Activated naive CD4-positive, alpha-beta T cell treated with anti-CD3 and anti-CD28 coated beads for 36 hours (primary cell): ENCODE measurements around the gene SDC1. TPM values are rescaled to one million over a fixed set of nuclear protein-coding genes. Genes with fewer than 3 reads are reported as not detected.
"Not testable (repeated sequence)": the region's sequence is repeated elsewhere in the genome, so short reads cannot be mapped to it uniquely, and the experiment has no call there.

ENCODE experiments used
- CTCF ChIA-PET: fragments of 350-600 bp; sonication (Branson Sonifier 250); formaldehyde crosslinking; loops from one replicate; lab custom pipeline; 2021; ENCODE audit warnings: antibody characterized with exemption; lab: Charles Lee
- DNase-seq: peaks from one replicate; pipeline ENCODE4 v3.0.0-alpha.2; 2020
- H3K27ac Mint-ChIP-seq: one replicate; pipeline ENCODE4 v1.8.0; 2021; ENCODE audit warnings: mild to moderate bottlenecking, mixed read lengths
- H3K27me3 Mint-ChIP-seq: one replicate; pipeline ENCODE4 v1.8.0; 2021; ENCODE audit warnings: low read depth, mixed read lengths
- H3K36me3 Mint-ChIP-seq: one replicate; pipeline ENCODE4 v1.8.0; 2021; ENCODE audit warnings: low read depth, mixed read lengths
- H3K4me1 Mint-ChIP-seq: one replicate; pipeline ENCODE4 v1.8.0; 2021; ENCODE audit warnings: low read depth, mixed read lengths
- H3K4me3 Mint-ChIP-seq: one replicate; pipeline ENCODE4 v1.8.0; 2021; ENCODE audit warnings: mild to moderate bottlenecking, moderate library complexity, mixed read lengths
- H3K9me3 Mint-ChIP-seq: one replicate; pipeline ENCODE4 v1.8.0; 2021; ENCODE audit warnings: mixed read lengths
- intact Hi-C: fragments of 100-400 bp; cut with micrococcal nuclease; formaldehyde crosslinking; loops from one replicate; pipeline ENCODE4 v1.15.1; 2023
- total RNA-seq, 2 experiments: library from RNA; stranded (reverse); gene quantifications; one replicate each; pipeline ENCODE4 v1.2.3, GENCODE V29; 2021

Gene SDC1
- total RNA-seq, 2 experiments from 2014 or later = 0.67 TPM

GRCh38 chr2:20241973-20242726 lies 17.2 kb upstream of the SDC1 start:
- intact Hi-C loops = loop anchor here (5.0 kb wide), 1 partner anchor 400 kb away; no protein-coding TSS in a partner anchor
- H3K27ac Mint-ChIP-seq = no peak overlapping the region
- H3K36me3 Mint-ChIP-seq = peaks cover 8% of the 10 kb centered on the region
- H3K4me3 Mint-ChIP-seq = peak overlapping the region; percentile 50
- DNase-seq = peak; percentile 50
- no peaks in the 10 kb centered on the region for H3K9me3 Mint-ChIP-seq
- no peaks in the 10 kb centered on the region for H3K27me3 Mint-ChIP-seq
- CTCF ChIA-PET = interaction anchor here (0.7 to 2.1 kb wide), 5 partner anchors 14 to 181 kb away, joined by 3 to 4 read pairs (median 3); no protein-coding TSS in a partner anchor
- peaks cover 7% of the 10 kb centered on the region for H3K4me1 Mint-ChIP-seq

- not testable (repeated sequence) for H3K4me1 Mint-ChIP-seq, H3K9me3 Mint-ChIP-seq, H3K27ac Mint-ChIP-seq, H3K4me3 Mint-ChIP-seq, DNase-seq, H3K27me3 Mint-ChIP-seq, H3K36me3 Mint-ChIP-seq
- CTCF ChIA-PET = interaction anchor here (0.6 to 1.1 kb wide), 3 partner anchors 15 to 403 kb away, joined by 3 to 4 read pairs (median 4); no protein-coding TSS in a partner anchor
- intact Hi-C loops = loop anchor here (5.0 kb wide), 1 partner anchor 402 kb away; no protein-coding TSS in a partner anchor
These were observed 15.4 kb upstream of the SDC1 start for GRCh38 chr2:20240291-20240690.

- Mint-ChIP-seq H3K36me3 (no peaks in the 10 kb centered on the region), H3K9me3 (no peaks in the 10 kb centered on the region), H3K4me3 (no peak overlapping the region), H3K4me1 (peaks cover 1% of the 10 kb centered on the region), H3K27me3 (peaks cover 8% of the 10 kb centered on the region), H3K27ac (no peak overlapping the region)
- intact Hi-C loops = no loop called here
- no peak for DNase-seq
- CTCF ChIA-PET = no interaction called here
These were observed 11.6 kb upstream of the SDC1 start for GRCh38 chr2:20236496-20236895.

- CTCF ChIA-PET = no interaction called here
- Mint-ChIP-seq H3K9me3 (no peaks in the 10 kb centered on the region), H3K27ac (no peak overlapping the region), H3K4me3 (no peak overlapping the region), H3K27me3 (peaks cover 13% of the 10 kb centered on the region), H3K36me3 (no peaks in the 10 kb centered on the region), H3K4me1 (no peaks in the 10 kb centered on the region)
- no peak for DNase-seq
- intact Hi-C loops = no loop called here
These were observed 10.8 kb upstream of the SDC1 start for GRCh38 chr2:20235655-20236305.

GRCh38 chr2:20234597-20234996 lies 9.7 kb upstream of the SDC1 start:
- CTCF ChIA-PET = interaction anchor here (0.7 kb wide), 1 partner anchor 10 kb away, joined by 3 read pairs; no protein-coding TSS in a partner anchor
- H3K4me3 Mint-ChIP-seq, DNase-seq, H3K4me1 Mint-ChIP-seq, intact Hi-C loops, H3K9me3 Mint-ChIP-seq, H3K36me3 Mint-ChIP-seq, H3K27ac Mint-ChIP-seq: not testable (repeated sequence)
- H3K27me3 Mint-ChIP-seq = peaks cover 14% of the 10 kb centered on the region

GRCh38 chr2:20232837-20233207 lies 7.9 kb upstream of the SDC1 start:
- no peak overlapping the region for H3K27ac Mint-ChIP-seq
- H3K36me3 Mint-ChIP-seq = no peaks in the 10 kb centered on the region
- H3K4me1 Mint-ChIP-seq = no peaks in the 10 kb centered on the region
- H3K4me3 Mint-ChIP-seq = no peak overlapping the region
- CTCF ChIA-PET = no interaction called here
- peaks cover 18% of the 10 kb centered on the region for H3K27me3 Mint-ChIP-seq
- no peaks in the 10 kb centered on the region for H3K9me3 Mint-ChIP-seq
- intact Hi-C loops = no loop called here
- DNase-seq = no peak

- CTCF ChIA-PET = no interaction called here
- H3K27ac Mint-ChIP-seq = no peak overlapping the region
- DNase-seq = no peak
- H3K36me3 Mint-ChIP-seq = no peaks in the 10 kb centered on the region
- no peak overlapping the region for H3K4me3 Mint-ChIP-seq
- no peaks in the 10 kb centered on the region for H3K4me1 Mint-ChIP-seq
- intact Hi-C loops = no loop called here
- H3K27me3 Mint-ChIP-seq = peaks cover 23% of the 10 kb centered on the region
- H3K9me3 Mint-ChIP-seq = no peaks in the 10 kb centered on the region
These were observed 6.7 kb upstream of the SDC1 start for GRCh38 chr2:20231598-20232026.

GRCh38 chr2:20231159-20231558 lies 6.2 kb upstream of the SDC1 start:
- no peak for DNase-seq
- no peaks in the 10 kb centered on the region for H3K9me3 Mint-ChIP-seq
- H3K36me3 Mint-ChIP-seq = no peaks in the 10 kb centered on the region
- no peaks in the 10 kb centered on the region for H3K4me1 Mint-ChIP-seq
- intact Hi-C loops = no loop called here
- no peak overlapping the region for H3K27ac Mint-ChIP-seq
- CTCF ChIA-PET = no interaction called here
- peaks cover 24% of the 10 kb centered on the region for H3K27me3 Mint-ChIP-seq
- H3K4me3 Mint-ChIP-seq = no peak overlapping the region

- intact Hi-C loops = no loop called here
- Mint-ChIP-seq H3K9me3 (no peaks in the 10 kb centered on the region), H3K27ac (no peak overlapping the region), H3K27me3 (peaks cover 34% of the 10 kb centered on the region), H3K4me3 (no peak overlapping the region), H3K4me1 (peaks cover 6% of the 10 kb centered on the region), H3K36me3 (no peaks in the 10 kb centered on the region)
- CTCF ChIA-PET = interaction anchor here (0.8 kb wide), 1 partner anchor 10 kb away, joined by 3 read pairs; no protein-coding TSS in a partner anchor
- DNase-seq = no peak
These were observed 5.1 kb upstream of the SDC1 start for GRCh38 chr2:20230114-20230425.

GRCh38 chr2:20229322-20230113 lies 4.6 kb upstream of the SDC1 start:
- no peak for DNase-seq
- no peak overlapping the region for H3K4me3 Mint-ChIP-seq
- no peaks in the 10 kb centered on the region for H3K36me3 Mint-ChIP-seq
- intact Hi-C loops = loop anchor here (10.0 kb wide), 1 partner anchor 215 kb away; the partner anchor contains the start of gene MATN3
- peaks cover 34% of the 10 kb centered on the region for H3K27me3 Mint-ChIP-seq
- peaks cover 6% of the 10 kb centered on the region for H3K4me1 Mint-ChIP-seq
- no peak overlapping the region for H3K27ac Mint-ChIP-seq
- CTCF ChIA-PET = no interaction called here
- no peaks in the 10 kb centered on the region for H3K9me3 Mint-ChIP-seq

GRCh38 chr2:20227894-20228505 lies 3.1 kb upstream of the SDC1 start:
- no peak for DNase-seq
- Mint-ChIP-seq H3K27ac (no peak overlapping the region), H3K4me3 (no peak overlapping the region), H3K27me3 (peaks cover 34% of the 10 kb centered on the region), H3K4me1 (peaks cover 6% of the 10 kb centered on the region), H3K9me3 (no peaks in the 10 kb centered on the region), H3K36me3 (no peaks in the 10 kb centered on the region)
- intact Hi-C loops = loop anchor here (10.0 kb wide), 1 partner anchor 213 kb away; the partner anchor contains the start of gene MATN3
- CTCF ChIA-PET = interaction anchor here (0.6 kb wide), 2 partner anchors 14 to 25 kb away, joined by 3 read pairs; no protein-coding TSS in a partner anchor
